ENCODE data around the gene MFSD2B.

Gene MFSD2B

DNA sequence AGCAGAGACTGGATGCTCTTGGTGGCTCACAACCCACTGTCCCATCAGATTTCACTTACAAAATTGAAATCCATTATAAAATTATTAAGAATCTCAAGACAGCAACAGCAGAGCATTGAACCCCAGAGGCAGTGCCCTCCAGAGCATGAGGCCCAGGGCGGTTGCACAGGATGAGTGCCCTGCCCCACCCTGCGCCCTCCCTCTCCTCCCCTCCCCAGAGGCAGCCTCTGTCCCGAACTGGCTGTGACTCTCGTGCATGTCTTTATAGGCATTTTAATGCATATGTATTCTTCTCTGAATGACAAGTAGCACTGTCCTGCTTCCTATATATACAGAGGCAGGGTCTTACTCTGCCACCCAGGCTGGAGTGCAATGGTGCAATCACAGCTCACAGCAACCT, 10.4 kb downstream of the MFSD2B start:
- Histone ChIP-seq H3K27me3 (ENCODE audit: low read length) (no peaks in the 10 kb centered on the region), H3K9ac (ENCODE audit: low read length) (no peak overlapping the region), H3K36me3 (ENCODE audit: low read length) (no peaks in the 10 kb centered on the region), H3K9me2 (replicated peaks; ENCODE audit: insufficient read depth, low read length) (no peaks in the 10 kb centered on the region), H3K9me3 (ENCODE audit: insufficient read depth, low read length) (no peaks in the 10 kb centered on the region), H3K4me2 (ENCODE audit: low read depth, low read length, poor library complexity, severe bottlenecking) (no peak overlapping the region), H3F3A (ENCODE audit: insufficient read depth) (no peaks in the 10 kb centered on the region), H4K20me1 (ENCODE audit: low read depth, low read length) (no peaks in the 10 kb centered on the region), H3K79me2 (ENCODE audit: insufficient read depth, low read length) (no peaks in the 10 kb centered on the region), H3K27ac (ENCODE audit: low read depth, low read length) (no peak overlapping the region), H2AFZ (ENCODE audit: low read depth, low read length, severe bottlenecking) (no peak overlapping the region), H3K4me3 (ENCODE audit: insufficient read depth, low read length, poor library complexity, severe bottlenecking) (no peak overlapping the region)
- no peak for TF ChIP-seq EZH2phosphoT487 (conservative IDR thresholded peaks at IDR 0.05; ENCODE audit: low read length)
- TF ChIP-seq, protein P1, sequence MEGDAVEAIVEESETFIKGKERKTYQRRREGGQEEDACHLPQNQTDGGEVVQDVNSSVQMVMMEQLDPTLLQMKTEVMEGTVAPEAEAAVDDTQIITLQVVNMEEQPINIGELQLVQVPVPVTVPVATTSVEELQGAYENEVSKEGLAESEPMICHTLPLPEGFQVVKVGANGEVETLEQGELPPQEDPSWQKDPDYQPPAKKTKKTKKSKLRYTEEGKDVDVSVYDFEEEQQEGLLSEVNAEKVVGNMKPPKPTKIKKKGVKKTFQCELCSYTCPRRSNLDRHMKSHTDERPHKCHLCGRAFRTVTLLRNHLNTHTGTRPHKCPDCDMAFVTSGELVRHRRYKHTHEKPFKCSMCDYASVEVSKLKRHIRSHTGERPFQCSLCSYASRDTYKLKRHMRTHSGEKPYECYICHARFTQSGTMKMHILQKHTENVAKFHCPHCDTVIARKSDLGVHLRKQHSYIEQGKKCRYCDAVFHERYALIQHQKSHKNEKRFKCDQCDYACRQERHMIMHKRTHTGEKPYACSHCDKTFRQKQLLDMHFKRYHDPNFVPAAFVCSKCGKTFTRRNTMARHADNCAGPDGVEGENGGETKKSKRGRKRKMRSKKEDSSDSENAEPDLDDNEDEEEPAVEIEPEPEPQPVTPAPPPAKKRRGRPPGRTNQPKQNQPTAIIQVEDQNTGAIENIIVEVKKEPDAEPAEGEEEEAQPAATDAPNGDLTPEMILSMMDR (IDR thresholded peaks at IDR 0.05; ENCODE audit: insufficient read depth, low read length, poor library complexity, severe bottlenecking), result no peak

DNA sequence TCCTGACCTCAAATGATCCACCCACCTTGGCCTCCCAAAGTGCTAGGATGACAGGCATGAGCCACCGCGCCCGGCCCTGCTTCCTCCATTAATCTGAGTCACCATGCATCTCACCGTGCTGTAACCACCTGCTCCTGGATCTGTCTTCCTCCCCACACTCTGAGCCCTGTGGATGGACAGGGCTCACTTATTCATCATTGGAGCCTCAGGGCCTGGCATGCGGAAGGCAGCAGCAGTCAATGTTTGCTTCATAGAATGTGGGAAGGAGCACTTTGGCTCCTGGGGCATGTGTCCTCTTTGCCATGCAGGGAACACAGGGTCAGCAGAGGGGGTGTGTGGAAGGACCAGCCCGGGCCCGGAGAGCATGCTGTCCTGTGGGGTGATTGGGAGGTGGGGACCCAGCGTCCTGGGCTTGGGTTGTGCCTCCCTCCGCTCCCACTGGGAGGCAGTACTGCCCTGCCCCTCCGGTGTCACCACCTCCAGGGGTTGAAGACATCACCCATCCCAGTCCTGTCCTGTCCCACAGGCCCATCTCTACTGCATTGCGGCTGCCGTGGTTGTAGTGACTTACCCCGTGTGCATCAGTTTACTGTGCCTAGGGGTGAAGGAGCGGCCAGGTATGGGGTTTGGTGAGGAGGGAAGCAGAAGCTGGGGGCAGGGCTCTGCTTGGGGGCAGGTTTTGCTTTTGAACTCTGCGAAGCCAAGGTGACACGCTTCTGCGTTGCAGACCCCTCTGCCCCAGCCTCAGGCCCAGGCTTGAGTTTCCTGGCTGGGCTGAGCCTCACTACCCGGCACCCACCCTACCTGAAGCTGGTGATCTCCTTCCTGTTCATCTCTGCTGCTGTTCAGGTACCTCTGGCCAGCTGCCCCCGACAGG, 11.5 kb downstream of the MFSD2B start:
- no peak for TF ChIP-seq EZH2phosphoT487 (conservative IDR thresholded peaks at IDR 0.05; ENCODE audit: low read length)
- H2AFZ ChIP-seq (ENCODE audit: low read depth, low read length, severe bottlenecking), result no peak overlapping the region

DNA sequence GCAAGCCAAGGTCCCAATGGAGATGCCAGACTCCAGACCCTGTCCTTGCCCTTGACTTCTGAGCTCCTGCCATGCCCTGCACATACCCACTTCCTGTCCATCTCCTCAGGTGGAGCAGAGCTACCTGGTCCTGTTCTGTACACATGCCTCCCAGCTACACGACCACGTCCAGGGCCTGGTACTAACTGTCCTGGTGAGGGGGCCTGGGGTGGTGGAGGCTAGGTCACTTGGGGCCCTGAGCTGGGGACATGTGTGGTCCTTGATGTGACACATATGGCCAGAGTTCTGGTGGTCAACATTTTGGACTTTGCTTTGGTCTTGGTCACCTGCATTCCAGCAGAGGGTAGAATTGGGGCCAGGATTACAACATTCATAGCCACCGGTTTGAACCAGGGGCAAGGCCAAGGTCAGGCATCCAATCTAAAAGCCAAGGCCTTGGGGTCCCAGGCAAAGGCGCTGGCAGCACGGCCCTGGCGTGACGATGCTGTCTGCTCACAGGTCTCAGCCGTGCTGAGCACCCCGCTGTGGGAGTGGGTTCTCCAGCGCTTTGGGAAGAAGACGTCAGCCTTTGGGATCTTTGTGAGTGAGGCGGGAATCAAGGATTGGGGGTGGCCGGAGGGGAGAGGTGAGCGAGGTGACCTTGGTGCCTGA, 12.6 kb downstream of the MFSD2B start:
- Histone ChIP-seq H3F3A (ENCODE audit: insufficient read depth) (no peaks in the 10 kb centered on the region), H3K27ac (ENCODE audit: low read depth, low read length) (no peak overlapping the region), H3K4me3 (ENCODE audit: insufficient read depth, low read length, poor library complexity, severe bottlenecking) (no peak overlapping the region), H3K79me2 (ENCODE audit: insufficient read depth, low read length) (no peaks in the 10 kb centered on the region; the same call in 1 of the 2 replicates), H3K27me3 (ENCODE audit: low read length) (no peaks in the 10 kb centered on the region), H3K36me3 (ENCODE audit: low read length) (no peaks in the 10 kb centered on the region), H3K9me3 (ENCODE audit: insufficient read depth, low read length) (no peaks in the 10 kb centered on the region), H3K9ac (ENCODE audit: low read length) (no peak overlapping the region), H4K20me1 (ENCODE audit: low read depth, low read length) (no peaks in the 10 kb centered on the region), H3K4me2 (ENCODE audit: low read depth, low read length, poor library complexity, severe bottlenecking) (no peak overlapping the region), H2AFZ (ENCODE audit: low read depth, low read length, severe bottlenecking) (no peak overlapping the region), H3K9me2 (replicated peaks; ENCODE audit: insufficient read depth, low read length) (no peaks in the 10 kb centered on the region)
- TF ChIP-seq, protein P1 (IDR thresholded peaks at IDR 0.05; ENCODE audit: insufficient read depth, low read length, poor library complexity, severe bottlenecking), result no peak
- TF ChIP-seq EZH2phosphoT487 (conservative IDR thresholded peaks at IDR 0.05; ENCODE audit: low read length), result no peak

More for the DNA sequence above, 11.5 kb downstream of the MFSD2B start:
- no peak overlapping the region for H3K27ac ChIP-seq (ENCODE audit: low read depth, low read length)
- no peaks in the 10 kb centered on the region for H3K9me3 ChIP-seq (ENCODE audit: insufficient read depth, low read length)
- no peak overlapping the region for H3K4me2 ChIP-seq (ENCODE audit: low read depth, low read length, poor library complexity, severe bottlenecking)
- no peaks in the 10 kb centered on the region for H3K9me2 ChIP-seq (replicated peaks; ENCODE audit: insufficient read depth, low read length)
- no peaks in the 10 kb centered on the region for H3K27me3 ChIP-seq (ENCODE audit: low read length)
- H3K9ac ChIP-seq (ENCODE audit: low read length), result no peak overlapping the region
- no peak overlapping the region for H3K4me3 ChIP-seq (ENCODE audit: insufficient read depth, low read length, poor library complexity, severe bottlenecking)
- no peaks in the 10 kb centered on the region for H3F3A ChIP-seq (ENCODE audit: insufficient read depth)
- no peaks in the 10 kb centered on the region for H3K79me2 ChIP-seq (ENCODE audit: insufficient read depth, low read length)
- no peaks in the 10 kb centered on the region for H3K36me3 ChIP-seq (ENCODE audit: low read length)
- H4K20me1 ChIP-seq (ENCODE audit: low read depth, low read length), result no peaks in the 10 kb centered on the region

Measured in SU-DHL-6 (cell line).